Spleen (tissue), 7 donors: Measurements from ENCODE around the gene BRSK2.

Experiments used
- CTCF ChIP-seq, 11 experiments: fragments of 200-600 bp in 7 of 11; fragments of 450-650 bp in 4 of 11; sonication (generic) in 4 of 11; IDR thresholded peaks in 8 of 11; conservative IDR thresholded peaks in 3 of 11; 1 replicate in 7 of 11; 2 replicates in 4 of 11; pipeline versions ENCODE4 v1.4.0 to v1.8.0; 2016 to 2021; ENCODE audit warnings: antibody characterized with exemption in 11 of 11, inconsistent platforms in 4 of 11, mild to moderate bottlenecking in 1 of 11
- POLR2A ChIP-seq, 3 donors: fragments of 450-650 bp; IDR thresholded peaks; one replicate each; pipeline ENCODE4 v1.5.1; 2017; ENCODE audit warnings: antibody characterized with exemption in 3 of 3, mild to moderate bottlenecking in 1 of 3
- POLR2AphosphoS5 ChIP-seq, 3 donors: sonication (generic); formaldehyde crosslinking; IDR thresholded peaks; one replicate each; pipeline ENCODE4 v1.5.1; 2017; ENCODE audit warnings: antibody characterized with exemption in 3 of 3
- donor health status: DM: no; HTN: no; CAD: no; lungs with moderate emphysema.
- donor health status: DM: no; HTN: no; CAD: no.
- donor health status: DM: no; HTN: no; CAD: no.

DNA sequence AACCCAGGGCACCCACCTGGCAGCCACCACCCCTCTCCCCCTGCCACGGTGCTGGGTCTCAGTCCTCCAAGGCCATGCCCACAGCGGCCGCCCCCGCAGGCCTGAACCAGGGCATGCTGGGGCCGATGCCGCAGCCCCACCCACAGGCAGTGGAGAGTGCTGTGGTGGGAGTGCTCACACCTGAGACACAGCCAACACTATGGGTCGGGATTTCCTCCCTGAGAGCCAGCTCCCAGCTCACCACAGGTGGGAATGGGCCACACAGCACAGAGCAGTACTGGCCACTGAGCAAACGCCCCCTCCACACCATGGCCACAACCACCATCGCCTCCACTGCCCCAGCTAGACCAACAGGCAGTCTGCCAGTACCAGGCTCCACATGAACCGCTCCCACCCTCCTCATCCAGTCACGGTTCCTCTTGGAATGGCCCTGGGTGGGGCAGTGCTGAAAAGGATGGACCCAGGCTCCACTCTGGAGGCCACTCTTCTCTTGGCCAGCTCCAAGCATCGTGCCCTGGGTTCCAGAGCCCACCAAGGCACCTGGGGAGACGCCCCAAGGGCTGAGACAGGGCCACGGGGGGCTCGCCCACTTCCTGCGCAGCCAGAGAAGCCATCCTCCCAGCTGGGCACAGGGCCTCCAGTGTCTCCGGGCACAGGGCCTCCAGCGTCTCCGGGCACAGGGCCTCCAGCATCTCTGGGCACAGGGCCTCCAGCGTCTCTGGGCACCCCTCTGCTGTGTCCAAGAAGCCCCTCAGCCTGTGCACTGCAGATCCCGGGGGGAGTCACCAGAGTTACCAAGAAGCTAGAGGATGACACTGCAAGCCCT, 82.7 kb downstream of the BRSK2 start:
- TF ChIP-seq CTCF (IDR thresholded peaks at IDR 0.05 in 8 of 11, conservative IDR thresholded peaks at IDR 0.05 in 3 of 11), result no peak
- no peak for TF ChIP-seq POLR2AphosphoS5 (IDR thresholded peaks at IDR 0.05)
- no peak for TF ChIP-seq POLR2A (IDR thresholded peaks at IDR 0.05)
